ENCODE results near the gene ADAMTS12.

The ADAMTS12 gene

DNA sequence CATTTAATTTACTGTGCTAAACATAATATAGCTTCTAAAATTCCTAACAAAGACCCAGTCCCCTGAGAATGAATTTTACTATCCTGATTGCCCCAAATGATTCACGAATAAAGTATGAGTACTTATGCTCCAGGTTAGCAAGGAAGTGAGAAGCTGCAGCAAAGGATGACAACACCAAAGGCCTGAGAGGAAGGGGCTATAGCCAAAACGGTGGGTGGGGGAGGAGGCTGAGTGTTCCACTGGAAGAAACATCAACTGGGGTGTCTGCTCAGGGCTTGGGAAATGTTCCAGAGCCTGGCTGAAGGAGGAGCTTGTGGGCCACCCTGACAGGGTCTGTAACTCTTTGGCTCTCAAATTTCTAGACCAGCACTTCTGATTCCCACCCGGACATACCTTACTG, 157.3 kb downstream of the ADAMTS12 start:
- Histone ChIP-seq H3K27me3 (ENCODE audit: insufficient read depth, low read length) (no peaks in the 10 kb centered on the region), H3K9me3 (ENCODE audit: insufficient read depth, low read depth, low read length) (no peaks in the 10 kb centered on the region), H3K36me3 (ENCODE audit: insufficient read depth, low read length) (no peaks in the 10 kb centered on the region), H3K4me1 (ENCODE audit: insufficient read depth, low read length) (peaks cover 15% of the 10 kb centered on the region), H3K27ac (ENCODE audit: low read depth, low read length) (no peak overlapping the region), H3K4me3 (ENCODE audit: low read length) (no peak overlapping the region), H3K9ac (ENCODE audit: low read depth, low read length) (no peak overlapping the region)
- 60% methylated on average over 2 of the region's 3 CpGs for WGBS

DNA sequence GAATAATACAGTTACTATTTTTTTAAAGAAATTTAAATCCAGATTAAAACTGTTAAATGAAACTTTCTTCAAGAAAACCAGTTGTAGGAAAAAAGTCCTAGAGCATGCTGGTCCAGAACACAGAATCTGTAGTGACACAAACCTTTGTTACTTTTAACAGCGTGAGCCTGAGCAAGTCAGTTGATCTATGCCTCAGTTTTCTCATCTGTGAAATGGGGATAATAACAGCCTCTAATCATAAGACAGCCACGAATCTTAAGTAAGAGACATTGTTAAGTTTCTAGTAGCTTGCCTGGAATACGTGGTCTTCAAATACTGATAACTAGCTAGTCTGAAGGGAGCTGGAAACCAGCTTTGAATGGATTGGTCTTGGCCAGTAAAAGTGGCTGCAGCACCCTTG, 158.6 kb downstream of the ADAMTS12 start:
- Histone ChIP-seq H3K27ac (ENCODE audit: low read depth, low read length) (no peak overlapping the region), H3K4me3 (ENCODE audit: low read length) (no peak overlapping the region), H3K36me3 (ENCODE audit: insufficient read depth, low read length) (no peaks in the 10 kb centered on the region), H3K27me3 (ENCODE audit: insufficient read depth, low read length) (no peaks in the 10 kb centered on the region), H3K9me3 (ENCODE audit: insufficient read depth, low read depth, low read length) (no peaks in the 10 kb centered on the region), H3K4me1 (ENCODE audit: insufficient read depth, low read length) (peaks cover 10% of the 10 kb centered on the region), H3K9ac (ENCODE audit: low read depth, low read length) (no peak overlapping the region)
- 97% methylated on average over 3 of the region's 3 CpGs for WGBS

DNA sequence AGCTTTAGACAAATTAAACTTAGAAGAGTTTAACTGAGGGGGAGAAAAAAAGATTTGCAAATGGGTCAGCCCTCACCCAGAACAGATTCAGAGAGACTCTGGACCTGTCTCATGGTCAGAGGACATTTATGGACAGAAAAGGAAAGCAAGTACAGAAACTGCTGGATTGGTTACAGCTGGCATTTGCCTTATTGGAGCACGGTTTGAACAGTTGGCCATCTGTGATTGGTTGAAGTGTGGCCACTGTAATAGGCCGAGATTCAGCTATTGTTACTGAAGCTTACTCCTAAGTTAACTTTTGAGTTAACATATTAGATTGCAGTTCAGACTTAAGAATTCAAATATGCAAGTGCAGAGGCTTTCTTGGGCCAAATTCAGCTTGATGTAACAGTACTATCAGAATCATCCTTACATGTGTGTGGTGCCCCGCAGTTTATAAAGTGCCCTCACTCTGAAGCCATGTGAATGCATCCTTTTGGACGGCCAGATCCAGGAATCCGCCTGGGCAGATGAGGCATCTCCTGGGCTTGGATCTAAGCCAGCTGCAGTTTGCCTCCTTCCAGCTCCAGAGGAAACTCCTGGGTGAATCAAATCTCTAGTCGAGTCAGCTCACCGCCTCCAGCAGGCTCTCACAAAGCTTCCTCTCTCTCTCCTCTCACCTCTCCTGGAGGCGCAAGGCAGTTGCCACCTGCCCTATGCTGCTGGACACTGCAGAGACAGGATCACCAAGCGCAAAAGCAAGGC, 165.2 kb downstream of the ADAMTS12 start:
- Histone ChIP-seq H3K4me3 (ENCODE audit: low read length) (no peak overlapping the region), H3K4me1 (ENCODE audit: insufficient read depth, low read length) (no peaks in the 10 kb centered on the region), H3K9me3 (ENCODE audit: insufficient read depth, low read depth, low read length) (no peaks in the 10 kb centered on the region), H3K27me3 (ENCODE audit: insufficient read depth, low read length) (no peaks in the 10 kb centered on the region), H3K27ac (ENCODE audit: low read depth, low read length) (no peak overlapping the region), H3K36me3 (ENCODE audit: insufficient read depth, low read length) (no peaks in the 10 kb centered on the region), H3K9ac (ENCODE audit: low read depth, low read length) (no peak overlapping the region)
- 90% methylated on average over 9 of the region's 9 CpGs for WGBS

- H3K9ac ChIP-seq (ENCODE audit: low read depth, low read length) = no peak overlapping the region
- H3K27ac ChIP-seq (ENCODE audit: low read depth, low read length) = no peak overlapping the region
- no peaks in the 10 kb centered on the region for H3K9me3 ChIP-seq (ENCODE audit: insufficient read depth, low read depth, low read length)
- H3K27me3 ChIP-seq (ENCODE audit: insufficient read depth, low read length) = no peaks in the 10 kb centered on the region
- no peaks in the 10 kb centered on the region for H3K4me1 ChIP-seq (ENCODE audit: insufficient read depth, low read length)
- H3K36me3 ChIP-seq (ENCODE audit: insufficient read depth, low read length) = no peaks in the 10 kb centered on the region
- 92% methylated on average over 3 of the region's 3 CpGs for WGBS
- H3K4me3 ChIP-seq (ENCODE audit: low read length) = no peak overlapping the region
Observed at GRCh38 chr5:33725806-33726205, 166.0 kb downstream of the ADAMTS12 start.

DNA sequence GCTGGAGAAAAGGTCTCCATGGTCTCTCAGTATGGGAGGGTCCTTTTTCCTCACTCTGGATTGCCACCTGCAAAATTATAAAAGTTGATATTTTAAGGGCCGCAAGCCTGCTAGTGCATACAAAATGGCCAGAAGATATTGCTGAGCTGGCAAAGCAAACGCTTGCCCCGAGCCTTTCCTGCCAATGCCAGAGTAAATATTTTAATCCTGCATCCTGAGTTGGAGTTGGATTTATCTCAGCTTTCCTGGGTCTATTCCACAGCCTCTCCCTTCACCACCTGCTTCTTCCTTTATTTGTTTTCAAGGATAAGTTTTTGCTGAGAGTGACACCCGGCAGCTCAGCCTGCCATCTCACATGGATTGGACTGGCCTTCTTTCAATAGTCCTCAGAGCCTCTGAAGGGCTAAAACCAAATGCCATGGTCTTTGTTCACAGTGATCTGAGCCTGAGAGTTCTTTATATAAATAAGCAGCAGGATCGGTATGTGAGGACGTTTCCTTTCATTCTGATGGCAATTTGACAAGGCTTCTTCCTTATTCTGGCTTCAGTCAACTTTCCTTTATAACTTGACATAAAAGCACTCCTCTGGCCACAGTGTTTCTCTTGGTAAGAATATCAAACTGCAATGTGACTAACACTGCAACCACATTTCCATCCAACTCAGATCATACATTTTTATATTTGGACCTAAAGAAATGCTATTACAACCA, 170.1 kb downstream of the ADAMTS12 start:
- Histone ChIP-seq H3K27me3 (ENCODE audit: insufficient read depth, low read length) (no peaks in the 10 kb centered on the region), H3K9ac (ENCODE audit: low read depth, low read length) (no peak overlapping the region), H3K4me3 (ENCODE audit: low read length) (no peak overlapping the region), H3K27ac (ENCODE audit: low read depth, low read length) (no peak overlapping the region), H3K9me3 (ENCODE audit: insufficient read depth, low read depth, low read length) (no peaks in the 10 kb centered on the region), H3K4me1 (ENCODE audit: insufficient read depth, low read length) (no peaks in the 10 kb centered on the region), H3K36me3 (ENCODE audit: insufficient read depth, low read length) (no peaks in the 10 kb centered on the region)
- WGBS = 85% methylated on average over 6 of the region's 6 CpGs

- no peaks in the 10 kb centered on the region for H3K27me3 ChIP-seq (ENCODE audit: insufficient read depth, low read length)
- no peak overlapping the region for H3K9ac ChIP-seq (ENCODE audit: low read depth, low read length)
- no peaks in the 10 kb centered on the region for H3K4me1 ChIP-seq (ENCODE audit: insufficient read depth, low read length)
- H3K4me3 ChIP-seq (ENCODE audit: low read length) = no peak overlapping the region
- no peaks in the 10 kb centered on the region for H3K36me3 ChIP-seq (ENCODE audit: insufficient read depth, low read length)
- 77% methylated on average over 1 of the region's 1 CpG for WGBS
- no peaks in the 10 kb centered on the region for H3K9me3 ChIP-seq (ENCODE audit: insufficient read depth, low read depth, low read length)
- no peak overlapping the region for H3K27ac ChIP-seq (ENCODE audit: low read depth, low read length)
Observed at GRCh38 chr5:33720176-33720575, 171.6 kb downstream of the ADAMTS12 start.

- Histone ChIP-seq H3K36me3 (ENCODE audit: insufficient read depth, low read length) (no peaks in the 10 kb centered on the region), H3K4me1 (ENCODE audit: insufficient read depth, low read length) (no peaks in the 10 kb centered on the region), H3K9me3 (ENCODE audit: insufficient read depth, low read depth, low read length) (no peaks in the 10 kb centered on the region), H3K9ac (ENCODE audit: low read depth, low read length) (no peak overlapping the region), H3K4me3 (ENCODE audit: low read length) (no peak overlapping the region), H3K27ac (ENCODE audit: low read depth, low read length) (no peak overlapping the region), H3K27me3 (ENCODE audit: insufficient read depth, low read length) (no peaks in the 10 kb centered on the region)
- WGBS = 100% methylated on average over 1 of the region's 1 CpG
Observed at GRCh38 chr5:33719769-33720168, 172.0 kb downstream of the ADAMTS12 start.

DNA sequence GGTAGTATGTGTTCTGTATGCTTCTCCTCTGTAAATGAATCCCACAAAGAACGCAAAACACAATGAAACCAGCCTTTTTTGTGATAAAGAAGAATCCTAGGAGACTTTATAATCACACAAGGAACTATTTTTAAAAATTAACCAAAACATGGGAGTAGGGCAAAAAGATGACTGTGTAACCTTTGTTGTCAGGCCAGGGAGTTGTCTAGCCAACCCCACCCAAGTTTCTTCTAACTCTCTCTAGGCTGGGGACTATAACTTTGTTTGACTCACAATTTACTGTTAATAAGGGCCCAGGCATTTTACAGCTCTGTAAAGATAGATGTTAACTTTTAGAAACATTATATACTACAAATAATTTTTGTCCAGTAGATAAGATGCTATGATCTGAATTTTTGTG, 176.1 kb downstream of the ADAMTS12 start:
- Histone ChIP-seq H3K27ac (ENCODE audit: low read depth, low read length) (no peak overlapping the region), H3K36me3 (ENCODE audit: insufficient read depth, low read length) (no peaks in the 10 kb centered on the region), H3K27me3 (ENCODE audit: insufficient read depth, low read length) (no peaks in the 10 kb centered on the region), H3K9me3 (ENCODE audit: insufficient read depth, low read depth, low read length) (no peaks in the 10 kb centered on the region), H3K4me1 (ENCODE audit: insufficient read depth, low read length) (no peaks in the 10 kb centered on the region), H3K4me3 (ENCODE audit: low read length) (no peak overlapping the region), H3K9ac (ENCODE audit: low read depth, low read length) (no peak overlapping the region)
- WGBS = no CpG with 5 or more reads among the region's 1 CpG

- no peak overlapping the region for H3K9ac ChIP-seq (ENCODE audit: low read depth, low read length)
- 69% methylated on average over 2 of the region's 2 CpGs for WGBS
- H3K27ac ChIP-seq (ENCODE audit: low read depth, low read length) = no peak overlapping the region
- H3K4me3 ChIP-seq (ENCODE audit: low read length) = no peak overlapping the region
- H3K27me3 ChIP-seq (ENCODE audit: insufficient read depth, low read length) = no peaks in the 10 kb centered on the region
- no peaks in the 10 kb centered on the region for H3K36me3 ChIP-seq (ENCODE audit: insufficient read depth, low read length)
- H3K9me3 ChIP-seq (ENCODE audit: insufficient read depth, low read depth, low read length) = no peaks in the 10 kb centered on the region
- no peaks in the 10 kb centered on the region for H3K4me1 ChIP-seq (ENCODE audit: insufficient read depth, low read length)
Observed at GRCh38 chr5:33713136-33713765, 178.5 kb downstream of the ADAMTS12 start.

- no peak overlapping the region for H3K4me3 ChIP-seq (ENCODE audit: low read length)
- no peaks in the 10 kb centered on the region for H3K27me3 ChIP-seq (ENCODE audit: insufficient read depth, low read length)
- no peaks in the 10 kb centered on the region for H3K4me1 ChIP-seq (ENCODE audit: insufficient read depth, low read length)
- H3K9me3 ChIP-seq (ENCODE audit: insufficient read depth, low read depth, low read length) = no peaks in the 10 kb centered on the region
- H3K36me3 ChIP-seq (ENCODE audit: insufficient read depth, low read length) = no peaks in the 10 kb centered on the region
- no peak overlapping the region for H3K9ac ChIP-seq (ENCODE audit: low read depth, low read length)
- no peak overlapping the region for H3K27ac ChIP-seq (ENCODE audit: low read depth, low read length)
Observed at GRCh38 chr5:33712664-33713063, 179.1 kb downstream of the ADAMTS12 start.

DNA sequence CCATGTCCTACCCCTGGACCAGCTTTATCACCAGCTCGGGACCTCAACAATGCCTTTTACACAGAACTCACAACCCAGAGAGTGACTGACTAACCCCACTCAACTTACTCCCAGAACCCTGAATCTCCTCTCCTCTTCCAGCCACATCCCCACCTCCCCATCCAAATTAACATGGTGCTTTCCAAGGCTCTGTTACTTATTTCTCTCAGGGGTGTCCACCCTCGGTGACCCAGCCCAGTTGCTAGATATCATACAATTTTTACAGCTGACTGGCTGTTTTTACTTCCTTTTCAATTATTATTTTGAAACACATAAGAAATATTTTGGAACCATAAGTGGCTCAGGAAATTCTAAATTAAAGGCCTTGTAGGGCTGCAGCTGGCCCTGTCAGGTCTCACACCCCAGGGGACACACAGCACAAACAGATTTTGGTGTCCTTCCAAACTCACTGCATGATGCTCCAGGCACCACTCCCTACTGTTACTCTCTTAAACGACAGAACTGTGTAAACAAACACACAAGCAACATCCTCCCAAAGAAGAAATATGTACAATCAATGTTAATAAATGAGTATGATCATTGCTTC, 180.6 kb downstream of the ADAMTS12 start:
- Histone ChIP-seq H3K4me3 (ENCODE audit: low read length) (no peak overlapping the region), H3K27me3 (ENCODE audit: insufficient read depth, low read length) (no peaks in the 10 kb centered on the region), H3K9me3 (ENCODE audit: insufficient read depth, low read depth, low read length) (no peaks in the 10 kb centered on the region), H3K4me1 (ENCODE audit: insufficient read depth, low read length) (no peaks in the 10 kb centered on the region), H3K36me3 (ENCODE audit: insufficient read depth, low read length) (no peaks in the 10 kb centered on the region), H3K9ac (ENCODE audit: low read depth, low read length) (no peak overlapping the region), H3K27ac (ENCODE audit: low read depth, low read length) (no peak overlapping the region)
- WGBS = 97% methylated on average over 3 of the region's 3 CpGs

All from HUES64 (cell line).